Fibroblast of skin of left quadriceps (primary cell): ENCODE results near the gene LRRC55.

ENCODE experiments used
- DNase-seq, 2 experiments: peaks; one replicate each; pipeline ENCODE4 v3.0.0-alpha.2; 2013; ENCODE audit warnings: low read depth in 2 of 2

LRRC55 gene, protein sequence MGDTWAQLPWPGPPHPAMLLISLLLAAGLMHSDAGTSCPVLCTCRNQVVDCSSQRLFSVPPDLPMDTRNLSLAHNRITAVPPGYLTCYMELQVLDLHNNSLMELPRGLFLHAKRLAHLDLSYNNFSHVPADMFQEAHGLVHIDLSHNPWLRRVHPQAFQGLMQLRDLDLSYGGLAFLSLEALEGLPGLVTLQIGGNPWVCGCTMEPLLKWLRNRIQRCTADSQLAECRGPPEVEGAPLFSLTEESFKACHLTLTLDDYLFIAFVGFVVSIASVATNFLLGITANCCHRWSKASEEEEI

DNA sequence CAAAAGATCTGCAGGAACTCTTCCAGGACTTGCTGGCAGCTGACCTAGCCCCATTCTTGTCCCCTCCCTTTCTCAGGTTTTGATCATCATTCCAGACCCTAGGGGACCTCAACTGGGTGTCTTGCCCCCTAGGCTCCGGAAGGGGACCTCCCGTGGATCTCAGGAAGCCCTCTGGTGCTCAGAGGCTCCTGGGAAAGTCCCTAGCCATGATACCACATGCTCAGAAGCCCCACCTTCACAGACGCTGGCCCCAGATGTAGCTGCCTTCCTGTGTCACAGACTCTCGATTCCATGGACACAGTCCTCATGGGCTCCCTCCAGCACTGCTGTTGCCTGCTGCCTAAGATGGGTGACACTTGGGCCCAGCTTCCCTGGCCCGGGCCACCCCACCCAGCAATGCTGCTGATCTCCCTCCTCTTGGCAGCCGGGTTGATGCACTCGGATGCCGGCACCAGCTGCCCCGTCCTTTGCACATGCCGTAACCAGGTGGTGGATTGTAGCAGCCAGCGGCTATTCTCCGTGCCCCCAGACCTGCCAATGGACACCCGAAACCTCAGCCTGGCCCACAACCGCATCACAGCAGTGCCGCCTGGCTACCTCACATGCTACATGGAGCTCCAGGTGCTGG, at the start of gene LRRC55:
LRRC55 (plus strand) TSS at position 276 of the 628 bp plus-strand sequence; CDS start at position 346, 70 bp downstream.
- no peak for DNase-seq

DNA sequence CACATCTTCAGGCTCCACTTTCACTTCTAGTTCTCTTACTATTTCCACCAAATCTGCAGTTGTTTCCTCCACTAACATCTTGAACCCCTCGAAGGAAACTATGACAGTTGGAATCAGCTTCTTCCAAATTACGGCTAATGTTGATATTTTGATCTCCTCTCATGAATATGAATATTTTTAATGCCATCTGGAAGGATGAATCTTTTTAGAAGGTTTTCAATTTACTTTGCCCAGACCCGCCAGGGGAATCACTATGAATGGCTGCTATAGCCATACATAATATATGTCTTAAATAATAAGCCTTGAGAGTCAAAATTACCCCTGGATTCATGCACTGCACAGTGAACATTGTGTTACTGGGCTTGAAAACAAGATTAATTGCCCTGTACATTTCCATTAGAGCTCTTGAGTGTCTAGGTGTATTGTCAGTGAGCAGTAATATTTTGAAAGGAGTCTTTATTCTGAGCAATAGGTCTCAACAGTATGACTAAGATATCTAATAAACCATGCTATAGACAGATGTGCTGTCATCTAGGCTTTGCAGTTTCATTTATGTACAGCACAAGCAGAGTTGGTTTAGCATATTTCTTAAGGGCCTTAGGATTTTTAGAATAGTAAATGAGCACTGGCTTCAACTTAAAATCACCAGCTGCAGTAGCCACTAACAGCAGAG, 48.3 kb upstream of the LRRC55 start:
- no peak for DNase-seq

DNA sequence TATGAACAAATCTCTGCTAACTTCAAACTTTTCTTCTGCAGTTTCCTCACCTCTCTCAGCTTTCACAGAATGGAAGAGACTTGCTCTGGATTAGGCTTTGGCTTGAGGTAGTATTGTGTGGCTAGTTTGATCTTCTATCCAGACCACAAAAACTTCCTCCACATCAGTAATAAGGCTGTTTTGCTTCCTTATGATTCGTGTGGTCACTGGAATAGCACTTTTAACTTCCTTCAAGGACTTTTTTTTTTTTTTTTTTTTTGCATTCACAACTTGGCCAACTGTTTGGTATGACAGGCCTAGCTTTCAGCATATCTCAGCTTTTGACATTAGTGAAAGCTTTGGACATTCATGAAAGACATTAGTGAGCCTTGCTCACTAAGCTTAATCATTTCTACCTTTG, 47.5 kb upstream of the LRRC55 start:
- DNase-seq, result no peak

- DNase-seq, result no peak
Observed at GRCh38 chr11:57135020-57135751, 46.6 kb upstream of the LRRC55 start.

DNA sequence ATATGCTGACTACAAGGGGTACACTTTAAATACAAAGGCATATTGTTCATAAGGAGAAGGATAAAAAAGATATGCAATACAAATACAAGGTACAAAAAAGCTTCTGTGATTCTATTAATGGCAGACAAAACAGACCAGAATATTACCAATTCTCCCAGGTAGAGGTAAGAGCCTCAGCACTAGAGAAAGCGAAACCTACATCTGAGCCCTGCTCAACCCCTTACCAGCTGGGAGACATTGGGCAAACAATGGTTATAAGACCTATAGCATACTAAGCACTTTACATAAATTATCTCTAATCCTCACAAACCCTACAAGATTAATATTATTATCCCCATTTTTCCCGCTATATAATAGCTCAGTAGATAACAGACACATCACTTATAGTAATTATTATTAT, 41.2 kb upstream of the LRRC55 start:
- DNase-seq, result no peak

DNA sequence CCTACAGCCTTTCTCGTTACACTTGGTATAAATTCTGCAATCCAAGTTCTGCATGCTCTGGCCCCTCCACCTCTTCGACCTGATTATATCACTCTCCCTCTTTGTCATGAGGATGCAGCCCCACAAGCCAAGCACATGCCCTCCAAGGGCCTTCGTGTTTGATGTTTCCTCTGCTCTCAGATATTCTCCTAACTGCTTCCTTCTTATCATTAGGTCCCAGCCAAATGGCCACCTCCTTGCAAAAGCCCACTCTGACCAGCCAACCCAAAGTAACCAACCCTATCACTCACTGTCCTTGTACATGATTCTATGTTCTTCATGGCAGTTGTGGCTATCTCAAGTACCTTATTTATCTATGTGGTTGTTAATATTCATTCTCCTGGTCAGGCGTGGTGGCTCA, 38.3 kb upstream of the LRRC55 start:
- DNase-seq, result no peak

GRCh38 chr11:57144075-57144474, 37.7 kb upstream of the LRRC55 start:
- DNase-seq, result no peak

- no peak for DNase-seq
Observed at GRCh38 chr11:57144531-57145320, 37.0 kb upstream of the LRRC55 start.

- DNase-seq, result no peak
Observed at GRCh38 chr11:57146301-57146700, 35.5 kb upstream of the LRRC55 start.

- DNase-seq, result no peak
Observed at GRCh38 chr11:57148621-57149020, 33.1 kb upstream of the LRRC55 start.

- no peak for DNase-seq
Observed at GRCh38 chr11:57150454-57150917, 31.3 kb upstream of the LRRC55 start.

- DNase-seq, result no peak
Observed at GRCh38 chr11:57152134-57152533, 29.6 kb upstream of the LRRC55 start.

DNA sequence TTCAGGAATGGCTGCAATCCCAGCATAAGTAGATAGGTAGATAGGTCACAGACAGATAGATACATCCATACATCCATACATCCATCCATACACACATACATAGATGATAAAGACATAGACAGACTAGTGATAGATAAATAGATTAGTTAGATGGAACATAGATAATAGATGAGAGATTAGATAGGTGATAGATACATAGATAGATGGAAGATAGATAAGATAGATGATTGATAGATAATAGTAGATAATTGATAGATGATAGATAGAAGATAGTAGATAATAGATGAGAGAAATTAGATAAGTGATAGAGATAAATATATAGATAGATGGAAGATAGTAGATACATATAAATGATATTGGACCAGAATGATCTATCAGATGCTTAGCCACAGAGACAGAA, 28.3 kb upstream of the LRRC55 start:
- DNase-seq, result no peak

GRCh38 chr11:57154739-57155138, 27.0 kb upstream of the LRRC55 start:
- DNase-seq, result no peak

- no peak for DNase-seq
Observed at GRCh38 chr11:57155400-57155799, 26.4 kb upstream of the LRRC55 start.

GRCh38 chr11:57155838-57156607, 25.7 kb upstream of the LRRC55 start:
- no peak for DNase-seq

GRCh38 chr11:57156928-57157327, 24.8 kb upstream of the LRRC55 start:
- no peak for DNase-seq

GRCh38 chr11:57157624-57158023, 24.1 kb upstream of the LRRC55 start:
- DNase-seq, result no peak

DNA sequence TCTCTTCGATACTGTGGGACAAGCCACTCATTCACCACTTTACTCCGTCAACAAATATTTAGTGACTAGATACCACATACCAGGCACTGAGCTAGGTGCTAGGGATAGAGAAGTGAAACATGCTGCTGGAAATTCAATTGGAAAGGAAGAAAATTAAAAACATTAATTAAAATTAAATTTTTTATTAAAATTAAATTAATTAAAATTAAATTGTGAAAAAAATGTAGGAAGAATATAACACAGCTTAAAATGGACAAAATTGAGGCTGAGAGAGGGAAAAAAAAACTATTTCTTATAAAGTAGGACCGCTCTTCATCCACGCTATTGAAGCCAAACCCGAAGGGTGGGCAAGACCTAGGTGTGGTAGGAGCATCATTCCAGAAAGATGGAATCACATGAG, 23.6 kb upstream of the LRRC55 start:
- no peak for DNase-seq

DNA sequence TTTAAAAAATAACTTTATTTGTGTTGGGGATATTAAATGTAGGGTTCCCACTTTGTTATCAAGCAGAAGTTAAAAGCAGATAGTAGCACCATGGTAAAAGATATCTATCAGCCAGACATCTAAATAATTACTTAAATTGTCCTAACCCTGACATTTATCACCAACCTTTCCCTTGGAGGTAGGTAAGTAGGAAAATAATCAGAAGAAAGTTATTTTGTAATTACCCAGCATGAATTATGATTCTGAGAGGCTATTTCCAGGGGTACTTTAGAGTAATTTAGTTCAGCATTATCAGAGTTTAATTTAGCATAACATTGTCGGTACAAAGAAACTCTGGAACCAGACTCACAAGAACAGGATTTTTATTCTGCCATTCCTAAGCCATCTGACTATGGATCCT, 23.2 kb upstream of the LRRC55 start:
- no peak for DNase-seq

DNA sequence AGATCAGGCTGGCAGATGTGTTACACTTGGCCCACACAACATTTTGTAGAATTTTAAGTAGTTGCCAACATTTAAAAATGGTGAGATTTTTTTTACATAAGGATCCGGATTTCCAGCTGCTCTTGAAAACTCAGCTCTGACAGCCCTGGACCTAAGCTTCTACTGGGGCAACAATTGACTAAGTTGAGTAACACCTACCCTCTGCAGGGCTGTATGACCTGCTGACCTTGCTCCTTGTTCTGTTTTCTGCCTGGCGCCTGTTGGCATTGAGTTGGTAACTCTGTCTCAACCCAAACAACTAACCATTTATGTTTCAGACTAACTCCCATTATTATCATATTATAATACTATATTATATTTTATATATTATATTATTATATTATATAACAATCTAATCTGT, 21.1 kb upstream of the LRRC55 start:
- DNase-seq, result no peak
